Amniotic epithelial cell (primary cell): ENCODE data around the gene CFDP1.
A peak's percentile ranks its signal among the peaks of the same experiment; 100 is the strongest.

Source experiments
- DNase-seq: peaks from one replicate; pipeline ENCODE4 v3.0.0-alpha.2; 2010; ENCODE audit warnings: low read depth

The CFDP1 gene

DNA sequence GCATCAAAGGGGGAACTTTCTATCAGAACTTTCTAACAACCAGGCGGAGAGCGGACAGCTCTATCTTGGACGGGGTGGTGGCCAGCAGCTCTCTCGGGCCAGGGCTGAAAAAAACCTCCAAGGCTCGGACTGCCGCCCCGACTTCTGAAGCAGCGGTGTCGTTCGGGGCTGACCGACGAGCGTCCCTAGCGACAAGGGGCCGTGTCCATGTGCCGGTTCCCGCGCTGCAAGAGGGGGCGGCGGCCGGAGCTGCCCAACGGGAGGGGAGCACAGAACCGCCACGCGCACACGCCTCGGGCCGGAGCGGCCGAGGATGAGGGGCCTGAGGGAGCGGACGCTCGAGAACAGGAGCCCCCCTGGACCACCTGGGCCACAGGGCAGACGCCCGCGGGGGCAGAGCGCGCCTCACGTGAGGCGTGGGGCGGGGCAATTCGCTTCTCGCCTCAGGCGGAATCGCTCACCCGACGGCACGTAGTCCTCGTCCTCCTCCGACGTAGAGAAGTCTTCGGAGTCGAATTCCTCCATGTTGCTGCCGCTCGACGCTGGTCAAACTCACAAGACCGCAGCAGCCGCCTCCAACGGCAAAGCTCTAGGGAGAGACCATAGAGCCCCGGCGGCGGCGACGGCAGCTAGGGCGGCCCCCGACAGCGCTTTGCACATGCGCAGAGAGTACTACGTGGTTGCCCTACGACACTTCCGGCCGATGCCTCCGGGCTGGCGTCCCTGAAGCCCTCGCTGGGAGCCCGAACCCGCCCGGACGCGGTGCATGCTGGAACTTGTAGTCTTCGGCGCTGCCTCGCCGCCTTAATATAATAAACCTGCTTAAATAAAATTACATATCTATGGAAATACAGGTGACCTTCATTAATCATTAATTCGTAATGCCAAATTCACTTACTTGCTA lies at the start of gene CFDP1:
Gene CFDP1 (minus strand): TSS at position 676 of the 904 bp plus-strand sequence. CDS start 151 bp downstream, at position 525.
- peak; percentile 87 for DNase-seq

DNA sequence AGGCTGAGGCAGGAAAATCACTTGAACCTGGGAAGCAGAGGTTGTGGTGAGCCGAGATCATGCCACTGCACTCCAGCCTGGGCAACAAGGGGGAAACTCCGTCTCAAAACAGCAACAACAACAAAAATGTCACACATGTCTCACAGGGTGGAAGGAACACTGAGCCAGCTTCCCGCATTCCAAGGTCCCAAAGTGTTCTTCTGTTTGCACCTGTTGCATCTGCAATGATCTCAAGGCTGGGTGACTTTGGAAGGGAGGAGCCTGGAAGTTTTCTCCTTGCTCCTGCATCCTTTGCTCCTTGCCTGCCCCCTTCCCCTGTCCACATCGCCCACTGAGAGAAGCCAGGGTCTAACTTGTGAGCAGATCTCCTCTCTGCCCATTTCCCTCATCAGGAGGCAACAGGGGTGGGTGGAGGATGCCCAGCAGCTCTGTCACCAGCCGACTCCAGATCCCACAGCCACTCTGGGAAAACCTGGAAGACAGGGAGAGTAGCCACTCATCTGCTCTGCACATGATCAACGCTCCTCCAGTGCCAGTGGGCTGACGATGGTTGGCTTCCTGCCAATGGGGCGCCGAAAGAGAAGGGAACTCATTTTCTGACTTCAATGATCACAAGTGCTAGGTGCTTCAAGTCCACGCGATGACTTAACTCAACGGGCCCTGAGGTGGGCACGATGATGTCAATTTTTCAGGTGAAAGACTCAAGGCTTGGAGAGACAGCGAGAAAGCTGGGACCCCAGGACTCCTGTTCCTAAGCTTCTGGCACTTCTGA lies 49.3 kb upstream of the CFDP1 start:
- DNase-seq: no peak

DNA sequence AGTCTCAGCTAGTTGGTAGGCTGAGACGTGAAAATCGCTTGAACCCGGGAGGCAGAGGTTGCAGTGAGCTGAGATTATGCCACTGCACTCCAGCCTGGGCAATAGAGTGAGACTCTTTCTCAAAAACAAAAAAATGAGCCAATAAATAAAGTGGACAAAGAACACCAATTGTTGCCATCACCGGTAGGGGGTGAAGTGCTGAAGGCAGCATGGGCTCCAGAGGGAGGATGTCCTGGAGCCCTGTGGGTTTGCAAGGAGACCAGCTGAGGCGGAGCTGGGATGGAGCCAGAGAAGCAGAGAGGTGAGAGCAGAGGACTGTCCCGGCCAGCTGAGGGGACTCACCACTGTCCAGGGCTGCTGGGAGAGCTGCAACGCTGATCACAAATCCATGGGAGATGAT lies 48.2 kb upstream of the CFDP1 start:
- DNase-seq: no peak

DNA sequence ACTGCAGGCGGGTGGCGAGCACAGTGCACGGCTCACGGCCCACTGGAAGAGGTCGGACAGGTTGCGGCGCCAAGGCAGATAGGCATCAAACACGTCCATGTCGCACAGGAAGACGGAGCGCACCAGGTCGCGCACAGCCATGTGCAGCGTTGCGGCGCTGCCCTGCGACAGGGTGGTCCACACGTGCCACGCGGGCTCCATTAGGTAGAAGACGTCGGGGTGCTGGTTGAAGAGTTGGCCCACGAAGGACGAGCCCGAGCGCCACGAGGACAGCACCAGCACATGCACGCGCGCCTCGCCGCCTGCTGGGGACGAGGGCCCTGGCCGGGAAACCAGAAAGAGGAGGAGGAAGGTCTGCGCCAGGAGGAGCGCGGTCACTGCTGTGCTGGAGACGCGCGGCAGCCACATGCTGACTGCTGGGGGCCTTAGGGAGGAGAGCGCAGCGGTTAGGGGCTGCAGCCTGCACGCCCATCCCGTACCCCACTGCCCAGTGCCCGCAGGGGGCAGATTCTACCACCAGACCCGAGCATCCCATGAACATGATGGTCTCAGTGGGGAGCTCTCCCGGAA lies 46.2 kb upstream of the CFDP1 start:
- no peak for DNase-seq

DNA sequence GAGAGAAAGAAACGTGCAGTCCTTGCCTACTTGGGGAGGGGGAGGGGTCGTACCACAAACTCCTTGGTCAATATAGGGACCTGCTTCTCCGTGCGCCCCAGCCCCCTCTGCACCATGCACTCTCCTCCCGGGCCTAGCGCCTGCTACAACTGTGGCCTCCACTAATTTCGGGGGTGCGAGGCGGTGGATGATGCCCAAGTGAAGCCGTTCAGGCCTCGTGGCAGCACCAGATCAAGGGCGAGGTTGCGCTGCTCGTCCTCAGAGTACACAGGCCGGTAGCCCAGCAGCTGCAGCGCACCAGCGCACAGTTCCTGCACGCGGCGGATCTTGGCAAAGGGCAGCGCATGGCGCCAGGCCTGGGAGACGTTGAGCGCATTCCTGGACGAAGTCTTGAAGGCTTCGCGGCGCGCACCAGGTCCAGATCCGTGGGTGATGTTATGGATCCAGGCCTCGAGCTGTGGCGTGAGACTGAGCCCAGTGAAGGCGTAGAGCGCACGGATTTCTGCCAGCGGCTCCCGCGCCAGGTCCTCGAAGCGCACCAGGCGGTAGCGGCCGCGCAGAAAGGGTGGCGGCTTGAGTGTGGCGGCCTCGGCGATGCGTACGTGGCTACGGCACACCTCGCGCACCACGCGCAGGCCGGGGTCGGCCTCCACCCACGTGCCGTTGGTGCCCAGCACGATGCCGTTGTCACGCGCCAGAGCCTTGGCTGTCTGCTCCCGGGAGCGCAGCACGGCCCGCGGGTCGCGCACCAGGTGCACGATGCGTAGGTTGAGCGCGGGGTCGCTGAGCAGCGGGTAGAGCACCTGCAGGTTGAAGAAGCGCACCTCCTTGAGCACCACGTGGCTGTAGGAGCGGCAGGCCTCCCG lies 45.4 kb upstream of the CFDP1 start:
- DNase-seq: no peak

DNA sequence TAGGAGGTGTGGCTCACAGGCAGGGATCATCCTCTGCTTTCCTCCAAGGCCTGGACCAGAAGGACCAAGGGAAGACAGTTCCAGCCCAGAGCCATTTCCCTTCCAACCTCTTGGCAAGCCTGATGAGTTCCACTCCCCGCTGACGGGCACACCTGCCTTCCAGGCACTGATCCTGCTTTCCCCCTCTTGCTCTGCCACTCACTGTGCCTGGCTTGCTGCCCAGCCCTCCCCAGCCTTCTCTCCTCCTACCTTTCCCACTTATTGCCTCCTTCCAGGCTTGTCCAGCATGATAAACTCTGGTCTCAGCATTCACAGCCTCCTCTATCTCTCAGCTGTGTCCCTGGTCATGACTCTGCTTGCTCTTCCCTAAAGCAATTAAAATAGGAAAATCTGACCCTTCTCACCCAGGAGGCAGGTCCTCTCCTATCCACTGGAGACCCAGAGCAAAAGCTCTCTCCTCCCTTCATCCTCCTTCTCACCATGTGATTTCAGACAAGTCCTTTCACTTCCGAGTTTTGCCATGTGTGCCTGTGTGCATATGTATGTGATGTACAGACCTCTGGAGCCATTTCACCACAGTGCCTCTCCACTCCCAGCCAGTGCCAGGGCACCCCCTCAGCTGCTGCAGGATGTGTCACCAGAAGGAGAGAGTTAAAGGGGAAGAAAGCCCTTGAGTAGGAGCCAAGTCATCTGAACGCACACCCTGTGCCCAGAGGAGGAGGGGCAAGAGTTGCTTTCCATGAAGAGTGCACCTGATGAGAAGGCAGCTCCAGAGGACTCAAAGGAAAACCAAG lies 44.6 kb upstream of the CFDP1 start:
- no peak for DNase-seq

DNA sequence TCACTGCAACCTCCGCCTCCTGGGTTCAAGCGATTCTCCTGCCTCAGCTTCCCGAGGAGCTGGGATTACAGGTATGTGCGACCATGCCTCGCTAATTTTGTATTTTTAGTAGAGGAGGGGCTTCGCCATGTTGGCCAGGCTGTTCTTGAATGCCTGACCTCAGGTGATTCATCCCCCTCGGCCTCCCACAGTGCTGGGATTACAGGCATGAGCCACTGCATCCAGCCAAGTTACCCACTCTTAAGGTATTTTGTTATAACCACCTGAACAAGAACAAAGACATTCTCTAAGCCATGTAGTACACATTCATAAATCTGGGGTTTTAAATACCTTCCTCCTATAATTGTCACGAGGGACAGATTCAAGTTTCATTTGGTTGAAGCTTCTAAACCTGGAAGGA lies 43.5 kb upstream of the CFDP1 start:
- no peak for DNase-seq

DNA sequence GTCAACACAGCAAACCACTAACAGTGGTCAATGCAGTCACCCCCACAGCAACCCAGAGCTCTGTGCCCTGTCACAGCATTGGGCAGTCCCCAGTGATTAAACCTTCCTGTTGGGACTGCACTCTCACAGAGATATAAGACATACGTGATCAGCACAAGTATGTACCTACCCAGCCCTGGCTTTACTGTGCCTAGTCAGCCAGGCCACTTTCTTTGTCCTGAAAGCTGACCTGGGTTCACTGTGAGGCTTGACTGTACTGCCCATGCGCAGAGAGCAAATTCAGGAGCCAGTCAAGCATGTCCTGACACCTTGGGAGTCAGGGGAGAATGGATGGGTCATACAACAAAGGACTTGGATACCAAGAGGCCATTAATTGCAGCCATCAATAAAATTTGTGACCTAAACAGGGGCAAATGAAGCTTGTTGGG lies 42.1 kb upstream of the CFDP1 start:
- no peak for DNase-seq

DNA sequence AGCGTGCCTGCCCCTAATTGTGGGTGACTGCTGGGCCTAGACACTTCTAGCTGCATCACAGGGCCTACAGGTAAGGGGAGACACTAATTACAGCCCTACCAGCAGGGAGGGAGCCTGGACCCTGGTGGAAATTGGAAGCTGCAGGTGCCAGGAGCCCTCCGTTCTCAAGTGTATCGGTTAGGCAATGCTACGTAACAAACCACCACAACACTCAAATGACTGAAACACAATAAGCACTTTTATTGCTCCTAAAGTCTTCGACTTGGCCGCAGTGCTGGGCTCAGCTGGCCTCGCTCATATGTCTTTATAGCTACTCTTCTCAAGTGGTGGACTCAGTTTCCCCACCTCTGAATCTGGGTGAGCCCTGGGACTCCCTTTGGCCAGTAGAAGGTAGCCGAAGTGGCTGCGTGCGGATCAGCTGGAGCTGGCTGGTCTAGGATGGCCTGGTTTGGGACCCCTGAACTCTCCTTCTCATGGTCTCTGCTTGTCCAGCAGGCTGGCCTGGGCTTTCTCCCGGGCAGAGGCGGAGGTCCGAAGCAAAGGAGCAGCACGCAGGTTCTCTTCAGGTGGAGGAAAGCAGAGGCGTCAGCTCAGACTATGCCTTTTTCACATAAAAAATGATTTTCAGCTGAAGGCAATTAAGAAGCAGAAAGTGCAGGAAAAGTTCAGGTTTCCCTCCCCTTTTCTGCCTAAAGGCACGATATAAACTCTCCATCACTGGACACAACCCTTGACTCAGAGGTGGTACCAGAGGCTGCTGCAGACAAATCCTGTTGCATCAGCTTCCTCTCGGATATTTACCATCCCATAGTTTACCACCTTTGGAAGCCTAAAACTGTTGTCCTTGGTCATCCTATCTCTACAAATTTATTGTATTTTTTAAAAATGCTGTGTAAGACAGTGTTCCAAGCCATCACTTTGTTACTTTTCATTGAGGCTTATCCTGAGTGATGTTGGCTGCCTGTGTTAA lies 39.9 kb upstream of the CFDP1 start:
- DNase-seq: no peak

DNA sequence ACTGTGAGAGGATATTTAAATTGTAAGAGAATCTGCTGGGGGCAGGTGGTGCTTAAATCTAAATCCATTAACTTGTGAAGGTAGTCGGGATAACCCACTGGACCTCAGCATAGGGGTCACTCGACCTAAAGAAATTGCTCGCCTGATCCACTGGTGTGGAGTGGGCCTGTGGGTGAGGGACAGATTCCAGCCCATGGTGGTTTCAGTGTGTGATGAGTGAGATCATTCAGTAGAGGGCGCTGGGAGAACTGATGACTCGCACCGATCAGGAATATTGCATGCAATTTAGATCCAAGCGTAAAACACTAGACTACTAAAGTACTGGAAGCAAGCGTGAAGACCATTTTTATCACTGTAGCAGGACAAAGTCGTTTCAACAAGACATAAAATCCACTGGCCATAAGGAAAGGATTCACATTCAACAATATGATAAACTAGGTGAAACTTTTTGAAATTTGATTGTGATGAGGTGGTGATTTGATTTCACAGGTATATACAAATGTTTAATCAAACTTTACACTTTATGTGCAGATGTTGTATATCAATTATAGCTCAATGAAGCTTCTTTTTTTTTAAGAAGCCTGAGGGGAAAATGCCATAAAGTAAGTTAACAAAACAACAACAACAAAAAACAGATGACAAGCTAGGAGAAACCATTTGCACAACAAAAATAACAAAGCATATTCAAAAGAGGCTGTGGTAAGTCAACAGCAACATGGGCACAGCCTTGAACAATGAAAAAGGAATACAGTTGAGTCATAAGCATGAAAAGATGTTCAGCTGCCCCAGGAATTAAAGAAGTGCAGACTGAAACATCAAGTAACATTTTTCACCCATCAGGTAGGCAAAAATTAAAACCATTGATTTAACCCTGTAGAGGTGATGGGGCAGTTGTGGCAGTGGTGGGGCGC lies 38.7 kb upstream of the CFDP1 start:
- peak; percentile 55 for DNase-seq

DNA sequence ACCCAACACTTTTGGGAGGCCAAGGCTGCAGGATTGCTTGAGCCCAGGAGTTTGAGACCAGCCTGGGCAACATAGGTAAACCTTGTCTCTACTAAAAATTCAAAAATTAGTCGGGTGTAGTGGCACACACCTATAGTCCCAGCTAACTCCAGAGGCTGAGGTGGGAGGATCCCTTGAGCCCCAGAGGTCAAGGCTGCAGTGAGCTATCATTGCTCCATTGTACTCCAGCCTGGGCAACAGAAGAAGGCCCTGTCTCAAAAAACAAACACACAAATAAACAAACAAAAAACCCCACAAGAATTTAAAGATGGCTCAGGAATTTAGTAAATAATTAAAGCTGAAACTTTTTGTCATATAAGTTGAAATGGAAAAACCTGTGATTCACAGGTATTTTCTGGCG lies 33.5 kb upstream of the CFDP1 start:
- DNase-seq: no peak

DNA sequence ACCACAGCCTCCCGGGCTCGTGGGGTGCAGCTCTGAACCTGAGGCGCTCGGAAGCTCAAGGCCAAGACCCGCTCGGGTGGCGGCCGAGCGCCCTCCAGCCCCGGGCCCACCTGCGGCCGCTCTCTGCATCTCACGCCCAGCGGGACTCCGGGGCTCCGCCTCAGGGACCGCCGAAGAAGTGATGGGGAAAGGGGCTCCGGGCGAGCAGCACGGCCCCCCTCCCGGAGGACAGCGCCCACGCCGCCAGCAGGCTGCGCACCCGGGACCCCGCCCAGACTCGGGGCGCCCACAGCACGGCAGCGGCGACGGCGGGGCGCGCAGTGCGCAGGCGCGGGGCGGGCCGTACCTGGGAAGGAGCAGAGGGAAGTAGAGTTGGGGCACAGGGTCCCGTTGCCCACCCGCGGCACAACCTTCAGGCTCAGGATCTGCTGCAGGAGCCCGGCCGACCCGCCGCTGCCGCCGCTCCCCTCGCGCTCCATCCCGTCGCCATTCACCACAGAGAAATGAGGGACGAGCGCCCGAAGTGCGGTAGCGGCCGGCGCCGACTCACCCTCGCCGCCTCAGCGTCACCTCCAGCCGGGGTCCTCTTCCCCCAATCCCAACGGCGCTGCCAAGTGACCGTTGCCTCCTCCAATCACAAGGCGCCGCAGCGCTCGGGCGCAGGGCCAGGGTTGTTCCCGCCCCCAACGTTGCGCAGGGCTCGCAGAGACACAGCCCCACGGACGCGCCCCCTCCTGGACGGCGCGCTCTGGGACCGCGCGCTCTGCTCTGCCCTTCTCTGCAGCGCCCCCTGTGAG lies 31.0 kb upstream of the CFDP1 start, which contains the start of gene TMEM170A:
Gene TMEM170A (minus strand): TSS at position 568 of the 797 bp plus-strand sequence. CDS start 89 bp downstream, at position 479.
- peak; percentile 97 for DNase-seq

DNA sequence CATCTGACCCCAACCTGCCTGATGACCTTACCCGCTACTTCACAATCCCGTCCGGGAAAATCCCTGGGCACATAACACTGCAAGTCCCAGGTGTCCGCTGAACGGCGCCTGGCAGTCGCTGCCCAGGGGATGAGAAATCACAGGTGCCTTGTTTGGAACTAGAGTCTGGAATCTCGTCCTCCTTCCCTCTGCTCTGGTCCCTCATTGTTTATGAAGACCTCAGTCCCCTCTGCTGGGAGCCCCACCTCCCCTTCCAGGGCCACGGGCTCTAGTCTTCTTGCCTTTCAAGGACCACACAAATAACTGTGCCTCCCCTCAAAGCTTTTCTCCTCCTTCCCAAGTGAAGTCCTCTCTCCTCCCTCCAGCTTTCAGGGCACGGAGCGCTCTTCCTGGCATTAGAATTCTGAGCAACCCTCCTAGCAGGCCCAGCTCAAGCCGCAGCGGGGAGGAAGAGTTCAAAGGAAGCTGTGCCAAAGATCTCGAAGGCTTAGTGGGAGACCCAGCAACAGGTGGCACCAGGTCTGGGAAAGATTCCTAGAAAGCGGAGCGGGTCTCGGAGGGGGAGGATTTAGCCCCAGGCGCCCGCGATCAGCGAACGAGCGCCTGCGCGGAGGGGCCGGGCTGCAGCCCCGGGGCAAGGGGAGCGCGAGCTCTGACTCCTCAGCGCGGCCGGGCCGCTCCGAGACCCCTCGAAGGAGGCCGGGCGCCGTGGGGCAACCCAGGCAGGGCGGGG lies 30.3 kb upstream of the CFDP1 start:
- DNase-seq: peak; percentile 9

DNA sequence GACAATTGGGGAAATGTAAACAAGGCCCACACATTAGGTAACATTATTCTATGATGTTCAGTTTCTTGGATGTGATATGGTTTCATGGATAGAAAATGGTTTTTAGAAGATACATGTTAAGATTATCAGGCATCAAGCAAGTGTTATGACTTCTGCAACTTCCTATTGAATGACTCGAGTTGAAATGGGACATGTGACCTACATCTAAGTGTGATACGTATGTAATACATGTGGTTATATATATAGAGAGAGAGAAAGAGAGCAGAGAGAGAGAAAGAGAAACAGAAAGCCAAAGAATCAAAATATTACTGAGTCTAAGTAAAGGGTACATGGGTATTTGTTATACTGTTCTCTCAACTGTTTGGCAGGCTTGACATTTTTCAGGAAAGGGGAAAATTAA lies 29.5 kb upstream of the CFDP1 start:
- DNase-seq: no peak

DNA sequence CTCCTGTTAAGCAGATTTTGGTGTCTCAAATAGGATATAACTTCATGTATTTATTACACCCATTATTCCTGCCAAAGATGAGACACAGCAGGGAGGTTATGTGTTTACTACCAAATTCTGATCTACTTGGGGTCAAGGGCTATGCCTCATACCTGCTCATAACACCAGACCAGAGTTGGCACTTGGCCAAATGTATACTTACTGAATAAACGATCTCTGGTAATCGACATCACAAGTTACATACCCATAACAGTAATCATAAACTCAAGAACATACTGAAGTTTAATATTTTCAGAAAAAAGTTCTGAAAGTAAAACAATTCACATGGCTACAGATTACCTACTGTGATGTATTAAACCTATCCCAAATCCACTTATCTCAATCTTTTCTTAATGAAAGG lies 28.3 kb upstream of the CFDP1 start:
- no peak for DNase-seq

DNA sequence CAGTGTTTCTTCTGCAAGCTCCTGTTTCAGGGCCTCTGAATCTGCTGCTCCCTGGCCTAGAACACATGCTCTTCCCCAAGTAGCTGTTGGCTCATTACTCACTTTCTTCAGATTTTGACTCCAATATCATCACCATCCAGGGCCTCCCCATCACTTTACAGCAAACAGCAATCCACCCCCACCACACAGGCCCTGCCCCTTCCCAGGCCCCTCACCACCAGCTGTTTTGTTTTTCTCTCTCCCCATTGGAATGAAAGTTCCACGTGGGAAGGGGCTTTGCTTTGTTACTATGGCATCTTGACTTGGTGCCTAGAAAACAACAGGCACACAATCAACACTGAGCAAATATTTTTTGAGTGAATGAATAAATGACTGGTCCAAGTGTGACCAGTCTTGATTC lies 27.1 kb upstream of the CFDP1 start:
- no peak for DNase-seq

DNA sequence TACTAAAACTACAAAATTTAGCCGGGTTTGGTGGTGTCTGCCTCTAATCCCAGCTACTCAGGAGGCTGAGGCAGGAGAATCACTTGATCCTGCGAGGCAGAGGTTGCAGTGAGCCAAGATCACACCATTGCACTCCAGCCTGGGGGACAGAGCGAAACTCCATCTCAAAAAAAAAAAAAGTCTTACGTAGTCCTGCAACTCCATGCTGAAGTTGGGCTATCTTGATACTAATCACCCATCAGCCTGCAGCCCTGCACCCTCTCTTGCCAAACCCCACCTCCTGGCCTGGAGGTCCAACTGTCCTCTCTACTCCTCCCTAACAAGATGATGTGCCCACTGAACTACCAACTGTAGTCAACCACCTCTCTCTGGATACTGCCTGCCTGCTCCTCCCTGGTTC lies 26.4 kb upstream of the CFDP1 start:
- DNase-seq: no peak
